Spleen (tissue), 11 donors: ENCODE results near the gene PNLIPRP1. TPM values are rescaled to one million over a fixed set of nuclear protein-coding genes. Genes with fewer than 3 reads are reported as not detected.

Experiments used
- DNase-seq: peaks from one replicate; pipeline ENCODE4 v3.0.0-alpha.2; 2020
- H3K27ac ChIP-seq, 8 donors: fragments of 200-600 bp; sonication (generic) in 7 of 8; 1 replicate in 4 of 8; 2 replicates in 4 of 8; pipeline versions ENCODE4 v1.5.0 to v1.8.0; 2016 to 2021; ENCODE audit warnings: inconsistent platforms in 4 of 8, mild to moderate bottlenecking in 4 of 8, moderate library complexity in 1 of 8
- H3K27me3 ChIP-seq, 7 donors: fragments of 200-600 bp; sonication (generic) in 6 of 7; replicated peaks in 1 of 7; 1 replicate in 4 of 7; 2 replicates in 3 of 7; pipeline versions ENCODE4 v1.5.0 to v1.8.0; 2016 to 2021; ENCODE audit warnings: inconsistent platforms in 3 of 7, mild to moderate bottlenecking in 1 of 7
- H3K36me3 ChIP-seq, 6 donors: fragments of 200-600 bp; sonication (generic) in 5 of 6; 1 replicate in 4 of 6; 2 replicates in 2 of 6; pipeline versions ENCODE4 v1.5.0 to v1.8.0; 2016 to 2021; ENCODE audit warnings: inconsistent platforms in 2 of 6
- H3K4me1 ChIP-seq, 6 donors: fragments of 200-600 bp; sonication (generic) in 5 of 6; 1 replicate in 3 of 6; 2 replicates in 3 of 6; pipeline versions ENCODE4 v1.5.0 to v1.8.0; 2016 to 2021; ENCODE audit warnings: inconsistent platforms in 3 of 6
- H3K4me3 ChIP-seq, 8 donors: fragments of 200-600 bp; sonication (generic) in 7 of 8; 1 replicate in 4 of 8; 2 replicates in 4 of 8; pipeline versions ENCODE4 v1.5.0 to v1.8.0; 2016 to 2021; ENCODE audit warnings: inconsistent platforms in 4 of 8, mild to moderate bottlenecking in 4 of 8, moderate library complexity in 2 of 8
- H3K9me3 ChIP-seq, 8 donors: fragments of 200-600 bp; sonication (generic) in 7 of 8; 1 replicate in 4 of 8; 2 replicates in 4 of 8; pipeline versions ENCODE4 v1.5.0 to v1.8.0; 2016 to 2021; ENCODE audit warnings: inconsistent platforms in 4 of 8
- POLR2A ChIP-seq, 3 donors: fragments of 450-650 bp; IDR thresholded peaks; one replicate each; pipeline ENCODE4 v1.5.1; 2017; ENCODE audit warnings: antibody characterized with exemption in 3 of 3, mild to moderate bottlenecking in 1 of 3
- POLR2AphosphoS5 ChIP-seq, 3 donors: sonication (generic); formaldehyde crosslinking; IDR thresholded peaks; one replicate each; pipeline ENCODE4 v1.5.1; 2017; ENCODE audit warnings: antibody characterized with exemption in 3 of 3
- WGBS, 5 donors: extraction: QIAGEN DNeasy Blood & Tissue Kit in 3 of 5; methylation state at CpG; one replicate each; pipeline versions ENCODE4 v1.1.5 to v1.1.7; 2013 to 2018; 5-methylcytosine and 5-hydroxymethylcytosine counted together
- intact Hi-C: fragments of 100-400 bp; cut with DNase I; formaldehyde crosslinking; loops from one replicate; pipeline ENCODE4 v1.15.0; 2023; ENCODE audit warnings: low total_unique reads
- polyA plus RNA-seq, 3 donors: library from polyadenylated mRNA; stranded (reverse); fragments of 200-250 nt; gene quantifications; one replicate each; pipeline ENCODE4 v1.2.1, GENCODE V29; 2013
- total RNA-seq, 7 donors: library from RNA; depleted of rRNA in 3 of 7; stranded (reverse); fragments of >200 nt in 3 of 7; fragmentation: NEBNext Ultra II Directional in 4 of 7; extraction: Animal tissue kit (Norgen Biotek cat#: 25700) in 4 of 7; gene quantifications; one replicate each; pipeline versions ENCODE4 v1.1.0 to v1.2.1, GENCODE V29; 2016 to 2021
- TF ChIP-seq, protein P1 (sequence below), 11 experiments: fragments of 200-600 bp in 7 of 11; fragments of 450-650 bp in 4 of 11; sonication (generic) in 4 of 11; IDR thresholded peaks in 8 of 11; conservative IDR thresholded peaks in 3 of 11; 1 replicate in 7 of 11; 2 replicates in 4 of 11; pipeline versions ENCODE4 v1.4.0 to v1.8.0; 2016 to 2021; ENCODE audit warnings: antibody characterized with exemption in 11 of 11, inconsistent platforms in 4 of 11, mild to moderate bottlenecking in 1 of 11
- donor health status: healthy with polysubstance abuse.
- donor health status: DM: no; HTN: no; CAD: no; lungs with moderate emphysema.
- donor health status: DM: no; HTN: no; CAD: no.
- donor health status: Bipolar disorder and iron deficiency.
- donor health status: healthy.
- donor health status: DM: no; HTN: no; CAD: no.
- donor health status: DM: yes; HTN: yes; CAD: no.

The PNLIPRP1 gene
- total and polyA plus RNA-seq, 10 donors = 0.06 to 1.2 (median 0.44) TPM; not detected in 4

DNA sequence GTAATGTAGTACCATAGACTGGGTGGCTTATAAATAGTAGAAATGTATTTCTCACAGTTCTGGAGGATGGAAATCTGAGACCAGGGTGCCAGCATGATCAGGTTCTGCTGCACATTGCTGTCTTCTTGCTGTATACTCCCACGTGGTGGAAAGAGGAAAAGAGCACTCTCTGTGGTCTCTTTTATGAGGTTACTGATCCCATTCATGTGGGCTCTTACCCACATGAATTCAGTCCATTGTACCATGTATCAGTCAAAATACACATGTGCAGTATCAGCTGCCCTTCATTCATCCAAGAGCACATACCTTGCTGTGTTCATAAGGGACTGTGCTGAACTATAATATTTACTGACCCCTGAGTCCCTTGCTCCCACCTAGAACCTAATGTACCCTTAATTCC is 47.1 kb downstream of the PNLIPRP1 start:
- H3K4me3 ChIP-seq = no peak overlapping the region
- no peak overlapping the region for H3K27ac ChIP-seq
- WGBS, 5 donors = 0 to 9% (median 5%) methylated on average over 1 of the region's 1 CpG
- no peaks in the 10 kb centered on the region for H3K4me1 ChIP-seq
- TF ChIP-seq POLR2AphosphoS5 (IDR thresholded peaks at IDR 0.05) (no peak), POLR2A (IDR thresholded peaks at IDR 0.05) (no peak)
- TF ChIP-seq, protein P1, sequence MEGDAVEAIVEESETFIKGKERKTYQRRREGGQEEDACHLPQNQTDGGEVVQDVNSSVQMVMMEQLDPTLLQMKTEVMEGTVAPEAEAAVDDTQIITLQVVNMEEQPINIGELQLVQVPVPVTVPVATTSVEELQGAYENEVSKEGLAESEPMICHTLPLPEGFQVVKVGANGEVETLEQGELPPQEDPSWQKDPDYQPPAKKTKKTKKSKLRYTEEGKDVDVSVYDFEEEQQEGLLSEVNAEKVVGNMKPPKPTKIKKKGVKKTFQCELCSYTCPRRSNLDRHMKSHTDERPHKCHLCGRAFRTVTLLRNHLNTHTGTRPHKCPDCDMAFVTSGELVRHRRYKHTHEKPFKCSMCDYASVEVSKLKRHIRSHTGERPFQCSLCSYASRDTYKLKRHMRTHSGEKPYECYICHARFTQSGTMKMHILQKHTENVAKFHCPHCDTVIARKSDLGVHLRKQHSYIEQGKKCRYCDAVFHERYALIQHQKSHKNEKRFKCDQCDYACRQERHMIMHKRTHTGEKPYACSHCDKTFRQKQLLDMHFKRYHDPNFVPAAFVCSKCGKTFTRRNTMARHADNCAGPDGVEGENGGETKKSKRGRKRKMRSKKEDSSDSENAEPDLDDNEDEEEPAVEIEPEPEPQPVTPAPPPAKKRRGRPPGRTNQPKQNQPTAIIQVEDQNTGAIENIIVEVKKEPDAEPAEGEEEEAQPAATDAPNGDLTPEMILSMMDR (IDR thresholded peaks at IDR 0.05 in 8 of 11, conservative IDR thresholded peaks at IDR 0.05 in 3 of 11) = no peak
- peaks cover 0 to 10% (median 4%) of the 10 kb centered on the region in 8 donors for H3K9me3 ChIP-seq
- no peak for DNase-seq
- H3K27me3 ChIP-seq = peaks cover 0 to 4% (median 0%) of the 10 kb centered on the region in 7 donors
- intact Hi-C loops = no loop called here
- H3K36me3 ChIP-seq = no peaks in the 10 kb centered on the region

DNA sequence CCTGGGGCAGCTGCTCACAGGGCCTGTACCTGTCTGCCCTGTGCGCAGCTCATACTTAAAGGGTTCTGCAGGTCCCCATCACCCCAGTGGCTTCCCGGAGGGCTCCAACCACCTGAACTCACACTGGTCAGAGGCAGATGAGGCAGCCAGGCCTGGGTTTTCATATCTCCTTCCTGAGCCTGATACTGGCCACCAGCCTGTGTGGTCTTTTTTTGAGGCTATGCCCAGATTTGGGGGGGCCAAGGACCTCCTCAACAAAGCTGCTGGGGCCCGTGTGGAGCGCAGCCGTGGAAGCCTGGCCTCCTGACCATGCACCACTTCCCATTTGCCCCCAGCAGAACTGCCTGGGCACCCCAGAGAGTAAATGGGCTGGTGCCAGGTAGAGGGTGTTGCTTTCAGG is 55.7 kb downstream of the PNLIPRP1 start:
- DNase-seq = no peak
- no peak overlapping the region for H3K27ac ChIP-seq
- no peak overlapping the region for H3K4me3 ChIP-seq
- H3K4me1 ChIP-seq = no peaks in the 10 kb centered on the region
- WGBS, 5 donors = 77 to 95% (median 90%) methylated on average over 5 of the region's 5 CpGs
- intact Hi-C loops = no loop called here
- peaks cover 0 to 13% (median 0%) of the 10 kb centered on the region in 7 donors for H3K27me3 ChIP-seq
- TF ChIP-seq POLR2AphosphoS5 (IDR thresholded peaks at IDR 0.05) (no peak), POLR2A (IDR thresholded peaks at IDR 0.05) (no peak)
- TF ChIP-seq, protein P1 (IDR thresholded peaks at IDR 0.05 in 8 of 11, conservative IDR thresholded peaks at IDR 0.05 in 3 of 11) = no peak
- H3K36me3 ChIP-seq = no peaks in the 10 kb centered on the region
- H3K9me3 ChIP-seq = peaks cover 0 to 18% (median 10%) of the 10 kb centered on the region in 8 donors

DNA sequence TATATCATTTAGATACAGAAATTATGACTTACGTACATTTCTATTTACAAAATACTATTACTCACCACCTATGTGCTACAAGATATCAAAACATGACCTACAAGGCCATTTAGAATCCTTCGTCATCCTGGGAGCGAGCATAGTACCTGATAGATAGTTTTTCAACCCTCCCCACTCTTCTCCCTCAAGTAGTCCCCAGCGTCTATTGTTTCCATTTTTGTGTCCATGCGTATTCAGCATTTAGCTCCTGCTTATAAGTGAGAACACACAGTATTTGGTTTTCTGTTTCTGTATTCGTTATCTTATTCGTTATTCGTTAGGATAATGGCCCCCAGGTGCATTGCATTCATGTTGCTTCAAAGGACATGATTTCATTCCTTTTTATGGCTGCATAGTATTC is 58.1 kb downstream of the PNLIPRP1 start:
- Histone ChIP-seq H3K4me3 (no peak overlapping the region), H3K4me1 (no peaks in the 10 kb centered on the region), H3K9me3 (peaks cover 0 to 18% (median 10%) of the 10 kb centered on the region in 8 donors), H3K27ac (no peak overlapping the region), H3K27me3 (peaks cover 0 to 5% (median 0%) of the 10 kb centered on the region in 7 donors), H3K36me3 (no peaks in the 10 kb centered on the region)
- no peak for TF ChIP-seq POLR2A (IDR thresholded peaks at IDR 0.05)
- TF ChIP-seq POLR2AphosphoS5 (IDR thresholded peaks at IDR 0.05) = no peak
- TF ChIP-seq, protein P1 (IDR thresholded peaks at IDR 0.05 in 8 of 11, conservative IDR thresholded peaks at IDR 0.05 in 3 of 11) = no peak
- intact Hi-C loops = no loop called here
- no peak for DNase-seq
- WGBS, 5 donors = 81 to 94% (median 83%) methylated on average over 8 of the region's 8 CpGs

DNA sequence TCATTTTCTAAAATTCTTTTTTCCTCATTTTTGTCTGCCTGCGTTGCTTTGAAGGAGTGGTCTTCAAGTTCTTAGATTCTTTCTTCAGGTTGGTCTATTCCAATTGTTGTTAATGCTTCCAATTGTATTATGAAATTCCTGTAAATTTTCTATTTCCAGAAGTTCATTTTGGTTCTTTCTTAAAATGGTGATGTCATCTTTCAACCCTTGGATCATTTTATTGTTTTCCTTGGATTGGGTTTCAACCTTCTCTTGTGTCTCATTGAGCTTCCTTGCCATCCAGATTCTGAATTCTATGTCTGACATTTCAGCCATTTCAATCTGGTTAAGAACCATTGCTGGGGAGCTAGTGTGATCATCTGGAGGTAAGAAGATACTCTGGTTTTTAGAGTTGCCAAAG is 63.1 kb downstream of the PNLIPRP1 start:
- no peaks in the 10 kb centered on the region for H3K4me1 ChIP-seq
- no peak for DNase-seq
- H3K36me3 ChIP-seq = no peaks in the 10 kb centered on the region
- H3K27me3 ChIP-seq = peaks cover 0 to 16% (median 0%) of the 10 kb centered on the region in 7 donors
- H3K9me3 ChIP-seq = peaks cover 0 to 18% (median 10%) of the 10 kb centered on the region in 8 donors
- H3K27ac ChIP-seq = no peak overlapping the region
- intact Hi-C loops = no loop called here
- 71 to 97% (median 88%) methylated on average over 1 of the region's 1 CpG for WGBS, 5 donors
- TF ChIP-seq POLR2A (IDR thresholded peaks at IDR 0.05) (no peak), POLR2AphosphoS5 (IDR thresholded peaks at IDR 0.05) (no peak)
- TF ChIP-seq, protein P1 (IDR thresholded peaks at IDR 0.05 in 8 of 11, conservative IDR thresholded peaks at IDR 0.05 in 3 of 11) = no peak
- no peak overlapping the region for H3K4me3 ChIP-seq
